GM12801 (cell line): Measurements from ENCODE around the gene LRRC56.

Experiments
- CTCF ChIP-seq: IDR thresholded peaks from one replicate; pipeline ENCODE4 v1.5.1; 2011; ENCODE audit warnings: control low read depth; ENCODE audit not compliant: insufficient read length; ENCODE audit errors: extremely low read depth

Gene LRRC56

GRCh38 chr11:497565-498296, 39.6 kb upstream of the LRRC56 start:
- no peak for TF ChIP-seq CTCF

- no peak for TF ChIP-seq CTCF
Observed at GRCh38 chr11:498297-499181, 38.8 kb upstream of the LRRC56 start.

GRCh38 chr11:499201-500076, 37.9 kb upstream of the LRRC56 start:
- no peak for TF ChIP-seq CTCF

- no peak for TF ChIP-seq CTCF
Observed at GRCh38 chr11:501001-501682, 36.2 kb upstream of the LRRC56 start.

GRCh38 chr11:501683-502287, 35.5 kb upstream of the LRRC56 start:
- no peak for TF ChIP-seq CTCF

- no peak for TF ChIP-seq CTCF
Observed at GRCh38 chr11:502288-503178, 34.8 kb upstream of the LRRC56 start.
